ENCODE data around the gene CD38. TPM values are rescaled to one million over a fixed set of nuclear protein-coding genes. Genes with fewer than 3 reads are reported as not detected.

CD38 gene
- total RNA-seq, 2 experiments from 2014 or later, result 15.0 to 17.3 TPM

- Mint-ChIP-seq H3K9me3 (ENCODE audit: low read depth) (peaks cover 29% of the 10 kb centered on the region), H3K27me3 (no peaks in the 10 kb centered on the region), H3K4me3 (no peak overlapping the region), H3K27ac (no peak overlapping the region), H3K4me1 (peaks cover 15% of the 10 kb centered on the region), H3K36me3 (ENCODE audit: low read depth) (peaks cover 15% of the 10 kb centered on the region)
- ChIA-PET CTCF (no interaction called here), POLR2A (no interaction called here)
- DNase-seq (no peak), ATAC-seq (no peak)
- intact Hi-C loops (cut with DNase I, micrococcal nuclease), result no loop called here
These were observed 34.0 kb upstream of the CD38 start for GRCh38 chr4:15744016-15744545.

GRCh38 chr4:15746110-15746509, 32.0 kb upstream of the CD38 start:
- Mint-ChIP-seq H3K4me1 (peaks cover 6% of the 10 kb centered on the region), H3K27me3 (no peaks in the 10 kb centered on the region), H3K27ac (peak overlapping the region; percentile 42), H3K36me3 (ENCODE audit: low read depth) (peaks cover 10% of the 10 kb centered on the region), H3K9me3 (ENCODE audit: low read depth) (peaks cover 23% of the 10 kb centered on the region), H3K4me3 (no peak overlapping the region)
- ChIA-PET POLR2A (no interaction called here), CTCF (no interaction called here)
- DNase-seq, result no peak
- ATAC-seq, result peak; percentile 77
- intact Hi-C loops (cut with DNase I, micrococcal nuclease), result no loop called here

- Mint-ChIP-seq H3K27me3 (no peaks in the 10 kb centered on the region), H3K27ac (no peak overlapping the region), H3K4me1 (peaks cover 16% of the 10 kb centered on the region), H3K36me3 (ENCODE audit: low read depth) (peaks cover 1% of the 10 kb centered on the region), H3K9me3 (ENCODE audit: low read depth) (peaks cover 8% of the 10 kb centered on the region), H3K4me3 (no peak overlapping the region)
- DNase-seq (no peak), ATAC-seq (no peak)
- ChIA-PET POLR2A (no interaction called here), CTCF (interaction anchor here (1.8 kb wide), 2 partner anchors 10 to 57 kb away, joined by 4 to 7 read pairs; no protein-coding TSS in a partner anchor)
- intact Hi-C loops (cut with DNase I, micrococcal nuclease), result no loop called here
These were observed 29.1 kb upstream of the CD38 start for GRCh38 chr4:15749001-15749400.

GRCh38 chr4:15751153-15751552, 27.0 kb upstream of the CD38 start:
- intact Hi-C loops (cut with DNase I, micrococcal nuclease), result loop anchor here (10.0 kb wide), 2 partner anchors 746 to 966 kb away; partner anchors contain the start of gene CPEB2 (in 1 of the 2)
- POLR2A ChIA-PET, result no interaction called here

GRCh38 chr4:15753081-15753480, 25.0 kb upstream of the CD38 start:
- Mint-ChIP-seq H3K4me3 (no peak overlapping the region), H3K9me3 (ENCODE audit: low read depth) (peaks cover 3% of the 10 kb centered on the region), H3K36me3 (ENCODE audit: low read depth) (no peaks in the 10 kb centered on the region), H3K4me1 (peaks cover 43% of the 10 kb centered on the region), H3K27me3 (no peaks in the 10 kb centered on the region), H3K27ac (peak overlapping the region; percentile 96)
- ChIA-PET CTCF (interaction anchor here (0.6 to 1.9 kb wide), 2 partner anchors 40 to 52 kb away, joined by 3 to 9 read pairs; no protein-coding TSS in a partner anchor), POLR2A (no interaction called here)
- intact Hi-C loops (cut with DNase I, micrococcal nuclease), result loop anchor here (10.0 kb wide), 2 partner anchors 748 to 968 kb away; partner anchors contain the start of gene CPEB2 (in 1 of the 2)
- DNase-seq (no peak), ATAC-seq (no peak)

More at GRCh38 chr4:15751153-15751552, 27.0 kb upstream of the CD38 start:
- no peaks in the 10 kb centered on the region for H3K27me3 Mint-ChIP-seq
- H3K4me3 Mint-ChIP-seq, result no peak overlapping the region
- ATAC-seq (no peak), DNase-seq (no peak)
- CTCF ChIA-PET, result no interaction called here
- H3K36me3 Mint-ChIP-seq (ENCODE audit: low read depth), result peaks cover 1% of the 10 kb centered on the region
- H3K4me1 Mint-ChIP-seq, result peaks cover 34% of the 10 kb centered on the region
- H3K27ac Mint-ChIP-seq, result no peak overlapping the region
- peaks cover 5% of the 10 kb centered on the region for H3K9me3 Mint-ChIP-seq (ENCODE audit: low read depth)

- Mint-ChIP-seq H3K4me3 (no peak overlapping the region), H3K36me3 (ENCODE audit: low read depth) (no peaks in the 10 kb centered on the region), H3K27ac (peak overlapping the region; percentile 96), H3K27me3 (no peaks in the 10 kb centered on the region), H3K9me3 (ENCODE audit: low read depth) (peaks cover 3% of the 10 kb centered on the region), H3K4me1 (peaks cover 45% of the 10 kb centered on the region)
- DNase-seq (no peak), ATAC-seq (no peak)
- ChIA-PET POLR2A (no interaction called here), CTCF (interaction anchor here (0.6 to 4.6 kb wide), 5 partner anchors 14 to 54 kb away, joined by 3 to 44 read pairs (median 6); no protein-coding TSS in a partner anchor)
- intact Hi-C loops (cut with DNase I, micrococcal nuclease), result loop anchor here (10.0 kb wide), 2 partner anchors 749 to 969 kb away; partner anchors contain the start of gene CPEB2 (in 1 of the 2)
These were observed 24.3 kb upstream of the CD38 start for GRCh38 chr4:15753786-15754185.

- intact Hi-C loops (cut with DNase I, micrococcal nuclease), result loop anchor here (10.0 kb wide), 2 partner anchors 750 to 970 kb away; partner anchors contain the start of gene CPEB2 (in 1 of the 2)
- POLR2A ChIA-PET, result interaction anchor here (0.6 kb wide), 1 partner anchor 23 kb away, joined by 4 read pairs; no protein-coding TSS in a partner anchor
- Mint-ChIP-seq H3K27me3 (no peaks in the 10 kb centered on the region), H3K4me1 (peaks cover 45% of the 10 kb centered on the region), H3K27ac (peak overlapping the region; percentile 96), H3K36me3 (ENCODE audit: low read depth) (no peaks in the 10 kb centered on the region), H3K4me3 (peak overlapping the region; percentile 27), H3K9me3 (ENCODE audit: low read depth) (peaks cover 3% of the 10 kb centered on the region)
- CTCF ChIA-PET, result interaction anchor here (1.2 to 4.6 kb wide), 5 partner anchors 12 to 54 kb away, joined by 5 to 44 read pairs (median 9); no protein-coding TSS in a partner anchor
- DNase-seq, result peak; percentile 75
- peak; percentile 56 for ATAC-seq
These were observed 23.8 kb upstream of the CD38 start for GRCh38 chr4:15754323-15754722.

- peaks cover 45% of the 10 kb centered on the region for H3K4me1 Mint-ChIP-seq
These were observed 22.6 kb upstream of the CD38 start for GRCh38 chr4:15755321-15756155.

GRCh38 chr4:15756361-15756861, 21.7 kb upstream of the CD38 start:
- Mint-ChIP-seq H3K27me3 (no peaks in the 10 kb centered on the region), H3K4me1 (peaks cover 45% of the 10 kb centered on the region), H3K36me3 (ENCODE audit: low read depth) (no peaks in the 10 kb centered on the region), H3K4me3 (peak overlapping the region; percentile 60), H3K27ac (peak overlapping the region; percentile 96), H3K9me3 (ENCODE audit: low read depth) (peaks cover 3% of the 10 kb centered on the region)
- POLR2A ChIA-PET, result interaction anchor here (0.5 to 1.3 kb wide), 6 partner anchors 15 to 81 kb away, joined by 3 to 8 read pairs (median 6); no protein-coding TSS in a partner anchor
- peak; percentile 82 for ATAC-seq
- intact Hi-C loops (cut with DNase I, micrococcal nuclease), result loop anchor here (1.0 to 10.0 kb wide), 16 partner anchors 10 to 1580 kb away; partner anchors contain the start of genes CPEB2 (in 2 of the 2), FBXL5 (in 2 of the 2), CD38 (in 1 of the 2) and FAM200B (in 1 of the 2)
- peak; percentile 87 for DNase-seq
- CTCF ChIA-PET, result interaction anchor here (0.8 to 4.6 kb wide), 26 partner anchors 9 to 432 kb away, joined by 3 to 44 read pairs (median 6); partner anchors contain the start of gene FAM200B

More at GRCh38 chr4:15755321-15756155, 22.6 kb upstream of the CD38 start:
- POLR2A ChIA-PET, result interaction anchor here (0.6 to 1.3 kb wide), 3 partner anchors 15 to 80 kb away, joined by 3 to 8 read pairs (median 7); no protein-coding TSS in a partner anchor
- Mint-ChIP-seq H3K36me3 (ENCODE audit: low read depth) (no peaks in the 10 kb centered on the region), H3K27me3 (no peaks in the 10 kb centered on the region), H3K4me3 (peak overlapping the region; percentile 60), H3K9me3 (ENCODE audit: low read depth) (peaks cover 3% of the 10 kb centered on the region), H3K27ac (peak overlapping the region; percentile 96)
- CTCF ChIA-PET, result interaction anchor here (0.7 to 4.6 kb wide), 22 partner anchors 11 to 1854 kb away, joined by 3 to 44 read pairs (median 6); partner anchors contain the start of gene FAM200B
- intact Hi-C loops (cut with DNase I, micrococcal nuclease), result loop anchor here (1.0 to 10.0 kb wide), 16 partner anchors 11 to 1581 kb away; partner anchors contain the start of genes CPEB2 (in 2 of the 2), FBXL5 (in 2 of the 2), CD38 (in 1 of the 2) and FAM200B (in 1 of the 2)
- ATAC-seq (peak; percentile 33), DNase-seq (peak; percentile 79)

- POLR2A ChIA-PET, result interaction anchor here (0.5 to 1.3 kb wide), 2 partner anchors 10 to 20 kb away, joined by 3 to 6 read pairs; no protein-coding TSS in a partner anchor
- peaks cover 45% of the 10 kb centered on the region for H3K4me1 Mint-ChIP-seq
- CTCF ChIA-PET, result interaction anchor here (0.5 to 4.6 kb wide), 21 partner anchors 10 to 332 kb away, joined by 3 to 44 read pairs (median 8); no protein-coding TSS in a partner anchor
- H3K4me3 Mint-ChIP-seq, result peak overlapping the region; percentile 60
- peaks cover 3% of the 10 kb centered on the region for H3K9me3 Mint-ChIP-seq (ENCODE audit: low read depth)
- H3K27me3 Mint-ChIP-seq, result no peaks in the 10 kb centered on the region
- intact Hi-C loops (cut with DNase I, micrococcal nuclease), result loop anchor here (2.0 to 10.0 kb wide), 5 partner anchors 38 to 972 kb away; partner anchors contain the start of genes CPEB2 (in 2 of the 2) and FBXL5 (in 1 of the 2)
- H3K36me3 Mint-ChIP-seq (ENCODE audit: low read depth), result no peaks in the 10 kb centered on the region
- no peak for DNase-seq
- no peak for ATAC-seq
- H3K27ac Mint-ChIP-seq, result peak overlapping the region; percentile 96
These were observed 21.1 kb upstream of the CD38 start for GRCh38 chr4:15757054-15757453.

All from activated CD4-positive, alpha-beta T cell treated with anti-CD3 and anti-CD28 coated beads for 36 hours (primary cell).